Middle frontal gyrus (tissue), 1 donor: ENCODE measurements around the gene SLC6A13.
"Not testable (repeated sequence)": the region's sequence is repeated elsewhere in the genome, so short reads cannot be mapped to it uniquely, and the experiment has no call there.

Source experiments
- DNase-seq: peaks from one replicate; pipeline ENCODE4 v3.0.0-alpha.2; 2015; ENCODE audit warnings: low spot score; ENCODE audit errors: extremely low spot score

Gene SLC6A13

GRCh38 chr12:265096-265495, 2.5 kb upstream of the SLC6A13 start:
- DNase-seq: no peak

GRCh38 chr12:264269-264668, 1.6 kb upstream of the SLC6A13 start:
- DNase-seq: no peak

GRCh38 chr12:263574-263973, 938 bp upstream of the SLC6A13 start:
- DNase-seq: no peak

- DNase-seq: no peak
These were observed 523 bp downstream of the SLC6A13 start for GRCh38 chr12:262113-262512.

- no peak for DNase-seq
These were observed 4.9 kb downstream of the SLC6A13 start for GRCh38 chr12:257521-258321.

GRCh38 chr12:256958-257357, 5.7 kb downstream of the SLC6A13 start:
- DNase-seq: no peak

GRCh38 chr12:256225-256624, 6.4 kb downstream of the SLC6A13 start:
- no peak for DNase-seq

GRCh38 chr12:254912-255311, 7.7 kb downstream of the SLC6A13 start:
- no peak for DNase-seq

- DNase-seq: no peak
These were observed 8.6 kb downstream of the SLC6A13 start for GRCh38 chr12:254039-254438.

- no peak for DNase-seq
These were observed 9.4 kb downstream of the SLC6A13 start for GRCh38 chr12:253116-253831.

GRCh38 chr12:252636-253035, 10.0 kb downstream of the SLC6A13 start:
- DNase-seq: no peak

GRCh38 chr12:247271-247670, 15.4 kb downstream of the SLC6A13 start:
- no peak for DNase-seq

GRCh38 chr12:243381-243780, 19.3 kb downstream of the SLC6A13 start:
- no peak for DNase-seq

- no peak for DNase-seq
These were observed 20.1 kb downstream of the SLC6A13 start for GRCh38 chr12:242496-242895.

GRCh38 chr12:241266-241665, 21.4 kb downstream of the SLC6A13 start:
- DNase-seq: no peak

GRCh38 chr12:240566-240965, 22.1 kb downstream of the SLC6A13 start:
- DNase-seq: no peak

GRCh38 chr12:238736-239398, 23.8 kb downstream of the SLC6A13 start:
- DNase-seq: no peak

- DNase-seq: no peak
These were observed 24.5 kb downstream of the SLC6A13 start for GRCh38 chr12:238116-238515.

GRCh38 chr12:237026-237815, 25.4 kb downstream of the SLC6A13 start:
- DNase-seq: no peak

GRCh38 chr12:236445-236844, 26.2 kb downstream of the SLC6A13 start:
- DNase-seq: no peak

- DNase-seq: not testable (repeated sequence)
These were observed 26.7 kb downstream of the SLC6A13 start for GRCh38 chr12:235967-236366.
